Left ventricle myocardium inferior (tissue), 1 donor: ENCODE results near the gene SIGLEC9. TPM values are rescaled to one million over a fixed set of nuclear protein-coding genes. Genes with fewer than 3 reads are reported as not detected.

Experiments used
- DNase-seq: peaks from one replicate; pipeline ENCODE4 v3.0.0-alpha.2; 2020
- H3K27ac ChIP-seq: fragments of 200-600 bp; replicated peaks from 2 replicates; pipeline ENCODE4 v1.8.0; 2021
- H3K27me3 ChIP-seq: fragments of 200-600 bp; 2 replicates; pipeline ENCODE4 v1.8.0; 2021; ENCODE audit warnings: low read depth
- H3K36me3 ChIP-seq: fragments of 200-600 bp; 2 replicates; pipeline ENCODE4 v1.8.0; 2021
- H3K4me1 ChIP-seq: fragments of 200-600 bp; 2 replicates; pipeline ENCODE4 v1.8.0; 2021
- H3K4me3 ChIP-seq: fragments of 200-600 bp; 2 replicates; pipeline ENCODE4 v1.8.0; 2021; ENCODE audit warnings: mild to moderate bottlenecking, moderate library complexity
- H3K9me3 ChIP-seq: fragments of 200-600 bp; replicated peaks from 2 replicates; pipeline ENCODE4 v1.8.0; 2021
- CTCF ChIP-seq: fragments of 200-600 bp; IDR thresholded peaks from 2 replicates; pipeline ENCODE4 v1.8.0; 2021; ENCODE audit warnings: antibody characterized with exemption, mild to moderate bottlenecking, borderline replicate concordance
- intact Hi-C: fragments of 100-400 bp; cut with micrococcal nuclease; formaldehyde crosslinking; loops from one replicate; pipeline ENCODE4 v1.11.0; 2022
- total RNA-seq: library from RNA; stranded (reverse); fragmentation: NEBNext Ultra II Directional; extraction: Animal tissue kit (Norgen Biotek cat#: 25700); gene quantifications from one replicate; pipeline ENCODE4 v1.2.1, GENCODE V29; 2021
- donor health status: DM: no; HTN: yes; CAD: no; lungs with severe emphysema.

SIGLEC9 gene
- total RNA-seq, 1 donor from 2014 or later: 1.7 TPM

- H3K27ac ChIP-seq: peak overlapping the region; percentile 54
- peaks cover 29% of the 10 kb centered on the region for H3K36me3 ChIP-seq
- intact Hi-C loops: no loop called here
- peaks cover 37% of the 10 kb centered on the region for H3K4me1 ChIP-seq
- TF ChIP-seq CTCF: no peak
- H3K9me3 ChIP-seq: no peaks in the 10 kb centered on the region
- no peak for DNase-seq
- no peak overlapping the region for H3K4me3 ChIP-seq
- H3K27me3 ChIP-seq: no peaks in the 10 kb centered on the region
These were observed 23.4 kb upstream of the SIGLEC9 start for GRCh38 chr19:51101171-51101865.

- Histone ChIP-seq H3K36me3 (peaks cover 29% of the 10 kb centered on the region), H3K9me3 (no peaks in the 10 kb centered on the region), H3K4me3 (no peak overlapping the region), H3K4me1 (peaks cover 52% of the 10 kb centered on the region), H3K27me3 (no peaks in the 10 kb centered on the region), H3K27ac (no peak overlapping the region)
- TF ChIP-seq CTCF: no peak
- intact Hi-C loops: no loop called here
- no peak for DNase-seq
These were observed 21.7 kb upstream of the SIGLEC9 start for GRCh38 chr19:51102991-51103390.

GRCh38 chr19:51103926-51104341 lies 20.8 kb upstream of the SIGLEC9 start:
- Histone ChIP-seq H3K36me3 (peaks cover 29% of the 10 kb centered on the region), H3K4me1 (peaks cover 58% of the 10 kb centered on the region), H3K27ac (no peak overlapping the region), H3K9me3 (no peaks in the 10 kb centered on the region), H3K27me3 (no peaks in the 10 kb centered on the region), H3K4me3 (no peak overlapping the region)
- intact Hi-C loops: no loop called here
- TF ChIP-seq CTCF: no peak
- DNase-seq: no peak

GRCh38 chr19:51107406-51108065 lies 17.2 kb upstream of the SIGLEC9 start:
- Histone ChIP-seq H3K4me1 (peaks cover 28% of the 10 kb centered on the region), H3K27ac (peak overlapping the region; percentile 71), H3K36me3 (peaks cover 26% of the 10 kb centered on the region), H3K4me3 (peak overlapping the region; percentile 91), H3K9me3 (no peaks in the 10 kb centered on the region), H3K27me3 (peaks cover 9% of the 10 kb centered on the region)
- no peak for DNase-seq
- intact Hi-C loops: no loop called here
- no peak for TF ChIP-seq CTCF

- Histone ChIP-seq H3K27ac (peak within 1 kb of the TSS; percentile 71), H3K4me3 (peak within 1 kb of the TSS; percentile 91), H3K4me1 (peaks cover 28% of the 10 kb centered on the region), H3K36me3 (peaks cover 19% of the 10 kb centered on the region), H3K27me3 (peaks cover 14% of the 10 kb centered on the region), H3K9me3 (no peaks in the 10 kb centered on the region)
- TF ChIP-seq CTCF: peak; percentile 38
- DNase-seq: peak; percentile 98
- intact Hi-C loops: no loop called here
These were observed 16.5 kb upstream of the SIGLEC9 start, which contains the start of gene CTU1 for GRCh38 chr19:51108066-51108804. Gene CTU1, minus strand, starts transcription at chr19:51108409. Its CDS starts 3,840 bp downstream, at chr19:51104569.
